Stimulated activated CD4-positive, alpha-beta T cell treated with anti-CD3 and anti-CD28 coated beads, Interleukin-4, amount 100 ng/mL, for 24 hours (primary cell): ENCODE data around the gene NDUFAF8.

Experiments used
- DNase-seq: peaks from one replicate; pipeline ENCODE4 v3.0.0-alpha.2; 2020

Gene NDUFAF8

DNA sequence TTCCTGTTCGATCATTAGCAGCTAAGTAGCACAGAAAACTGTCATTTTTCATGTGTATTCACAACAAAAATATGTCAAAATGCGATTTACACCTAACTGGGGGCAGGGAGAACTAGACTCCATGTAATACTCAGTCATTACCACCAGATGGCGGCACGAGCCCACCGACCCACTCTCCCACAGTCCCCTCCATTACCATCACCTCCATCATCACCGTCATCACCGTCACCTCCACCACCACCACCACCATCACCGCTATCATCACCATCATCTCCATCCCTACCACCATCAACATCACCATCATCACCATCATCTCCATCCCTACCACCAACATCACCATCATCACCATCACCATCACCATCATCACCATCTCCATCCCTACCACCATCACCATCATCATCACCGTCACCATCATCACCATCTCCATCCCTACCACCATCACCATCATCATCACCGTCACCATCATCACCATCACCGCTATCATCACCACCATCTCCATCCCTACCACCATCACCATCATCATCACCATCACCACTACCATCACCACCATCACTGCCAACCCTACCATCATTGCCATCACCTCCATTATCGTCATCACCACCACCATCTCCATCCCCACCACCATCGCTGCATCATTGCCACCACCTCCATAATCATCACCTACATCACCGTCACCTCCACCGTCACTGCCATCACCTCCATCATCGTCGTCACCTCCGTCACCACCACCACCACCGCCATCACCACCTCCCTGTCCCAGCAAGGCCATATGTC is 14.4 kb downstream of the NDUFAF8 start:
- DNase-seq = peak; percentile 66

DNA sequence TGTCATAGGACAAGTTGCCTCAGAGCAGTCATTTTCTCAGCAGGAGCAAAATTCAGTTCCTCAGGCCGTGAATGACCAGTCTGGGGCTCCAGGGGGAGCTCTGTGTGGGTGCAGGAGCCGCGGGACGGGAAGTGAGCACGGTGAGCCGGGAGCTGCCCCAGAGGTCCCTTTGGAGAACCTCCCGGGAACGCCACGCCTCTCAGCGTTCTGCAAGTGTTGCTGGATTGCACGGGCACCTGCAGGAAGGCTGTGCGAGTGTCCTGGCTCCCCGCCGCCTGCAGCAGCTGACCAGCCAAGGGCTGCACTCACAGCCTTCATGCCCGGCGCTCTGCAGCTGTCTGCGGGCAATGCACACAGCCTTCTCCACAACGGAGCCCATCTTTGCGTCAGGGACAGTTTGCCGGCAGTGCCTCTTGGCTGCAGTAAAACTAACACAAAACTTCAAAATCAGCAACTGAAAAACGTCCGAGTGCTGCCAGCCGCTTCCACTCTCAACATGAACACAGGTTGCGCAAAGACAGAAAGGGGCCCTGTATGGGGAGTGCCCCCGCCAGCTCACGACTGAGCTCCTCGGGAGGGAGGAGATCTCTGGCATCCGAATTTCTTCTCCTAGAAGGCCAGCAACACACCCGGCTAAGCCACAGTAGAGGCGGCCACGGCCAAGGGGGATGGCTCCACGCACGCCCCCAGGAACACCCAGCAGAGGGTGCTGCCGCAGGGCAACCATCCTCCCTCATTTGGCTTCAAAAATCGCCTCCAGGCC is 16.0 kb downstream of the NDUFAF8 start:
- DNase-seq = no peak

DNA sequence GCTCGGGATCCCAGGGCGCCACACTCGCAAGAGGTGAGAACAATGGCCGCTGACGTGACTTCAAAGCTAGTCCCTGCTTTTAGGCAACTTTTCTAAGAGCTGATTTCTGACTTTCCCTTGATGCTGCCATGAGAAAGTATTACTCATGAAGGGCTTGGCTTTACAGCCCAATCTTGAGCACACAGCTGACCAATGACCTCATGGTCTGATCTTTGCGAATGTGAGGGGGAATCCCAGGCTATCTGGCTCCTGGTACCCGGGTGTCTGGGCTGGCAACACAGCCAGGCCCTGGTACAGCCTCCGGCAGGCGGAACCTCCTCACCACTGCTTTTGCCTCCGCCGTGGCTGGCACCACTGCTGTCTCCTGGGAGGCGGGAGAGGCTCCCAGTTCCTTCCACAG is 17.5 kb downstream of the NDUFAF8 start:
- DNase-seq = no peak

DNA sequence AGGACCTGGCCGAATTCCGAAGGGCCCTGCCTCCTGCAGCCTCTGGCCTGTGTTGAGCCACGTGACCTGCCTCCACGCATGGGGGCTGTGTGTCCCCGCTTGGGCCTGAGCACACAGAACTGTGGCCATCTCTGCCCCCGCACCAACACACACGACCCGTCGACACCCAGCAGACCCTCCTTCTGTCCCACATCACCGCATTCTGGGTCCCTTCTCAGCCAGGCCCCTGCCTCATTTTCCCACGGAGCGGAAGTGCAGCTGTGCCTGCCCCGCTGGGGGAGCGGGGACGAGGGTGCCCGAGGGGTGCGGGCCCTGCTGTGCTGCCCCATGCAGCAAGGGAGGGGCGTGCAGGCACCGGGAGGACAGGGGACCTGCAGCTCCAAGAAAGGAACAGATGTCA is 18.4 kb downstream of the NDUFAF8 start:
- no peak for DNase-seq

DNA sequence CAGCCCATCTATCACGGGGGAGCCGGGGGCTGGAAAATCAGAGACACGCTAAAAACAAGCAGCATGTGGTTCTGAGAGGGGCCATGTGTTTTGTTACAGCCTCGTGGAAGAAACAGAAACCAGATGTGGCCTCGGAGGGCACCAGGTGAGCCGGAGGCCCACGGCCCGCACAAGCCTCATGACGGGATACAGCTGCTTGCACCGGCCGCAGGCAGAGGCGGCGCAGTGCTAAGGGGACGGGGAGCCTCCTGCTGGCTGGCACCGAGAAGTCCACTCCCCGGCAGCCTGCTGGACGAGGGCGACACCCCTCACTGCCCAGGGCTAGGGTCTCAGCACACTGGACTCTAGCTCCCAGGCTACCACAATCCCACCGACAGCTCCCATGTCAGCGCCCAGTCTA is 19.2 kb downstream of the NDUFAF8 start:
- DNase-seq = no peak

DNA sequence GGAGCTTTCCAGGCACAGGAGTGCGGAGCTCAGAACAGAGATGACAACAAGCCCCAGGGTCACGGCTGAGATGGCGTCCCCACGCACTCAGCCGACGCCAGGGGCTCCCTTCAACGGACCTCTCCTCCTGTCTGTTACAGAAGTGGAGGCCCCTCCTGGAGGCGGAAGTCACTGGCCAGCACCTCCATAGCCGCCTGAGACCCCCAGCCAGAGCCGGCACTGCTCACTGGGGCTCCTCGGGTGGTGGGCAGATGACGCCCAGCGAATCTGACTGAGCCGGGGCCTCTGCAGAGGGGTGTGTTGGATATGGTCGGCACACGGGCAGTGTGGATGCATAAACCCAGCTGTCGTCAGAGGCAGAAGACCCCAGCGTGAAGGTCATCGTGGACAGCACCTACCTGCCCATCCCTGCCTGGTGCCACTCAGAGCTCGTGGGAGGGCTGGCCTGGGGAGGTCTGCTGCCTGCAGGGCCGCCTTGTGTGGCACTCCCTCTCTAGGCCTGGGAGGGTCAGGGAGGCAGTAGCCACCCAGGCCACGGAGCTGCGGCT is 20.0 kb downstream of the NDUFAF8 start:
- no peak for DNase-seq

DNA sequence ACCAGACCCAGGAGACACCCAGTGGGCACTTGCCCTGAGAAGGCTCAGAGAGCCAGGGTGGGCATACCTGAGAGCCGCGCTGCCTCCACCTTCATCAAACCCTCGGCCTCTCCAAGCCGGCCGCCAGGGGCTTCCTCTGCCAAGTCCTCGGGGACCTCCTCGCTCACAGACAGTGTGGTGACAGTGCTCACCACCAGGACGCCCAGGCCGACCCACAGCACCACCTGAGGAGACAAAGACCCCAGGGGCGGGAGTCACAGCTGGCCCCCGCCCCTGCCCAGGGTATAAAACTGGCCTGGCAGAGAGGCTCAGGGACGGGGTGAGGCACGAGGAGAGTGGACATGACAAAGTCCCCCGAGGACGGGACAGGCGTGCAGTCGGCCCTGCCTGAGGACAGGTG is 21.1 kb downstream of the NDUFAF8 start:
- DNase-seq = no peak

DNA sequence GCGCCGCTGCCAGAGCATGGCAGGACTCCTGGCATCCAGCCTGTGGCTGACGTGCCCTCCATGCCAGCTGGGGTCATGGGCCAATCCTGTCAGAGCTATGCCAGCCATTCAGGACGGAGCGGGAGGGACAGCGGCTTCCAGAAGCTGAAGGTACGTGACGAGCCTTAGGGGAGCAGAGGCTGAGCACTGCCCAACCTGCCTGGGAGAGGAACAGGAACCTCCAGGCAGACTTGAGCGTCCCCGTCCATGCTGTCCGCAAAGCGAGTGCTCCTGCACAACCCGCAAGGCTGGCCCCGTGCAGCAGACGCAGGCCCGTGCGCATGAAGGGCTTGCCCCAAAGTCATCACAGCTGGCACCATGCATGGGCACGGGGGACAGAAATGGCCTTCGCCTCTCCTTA is 21.5 kb downstream of the NDUFAF8 start:
- DNase-seq = no peak

DNA sequence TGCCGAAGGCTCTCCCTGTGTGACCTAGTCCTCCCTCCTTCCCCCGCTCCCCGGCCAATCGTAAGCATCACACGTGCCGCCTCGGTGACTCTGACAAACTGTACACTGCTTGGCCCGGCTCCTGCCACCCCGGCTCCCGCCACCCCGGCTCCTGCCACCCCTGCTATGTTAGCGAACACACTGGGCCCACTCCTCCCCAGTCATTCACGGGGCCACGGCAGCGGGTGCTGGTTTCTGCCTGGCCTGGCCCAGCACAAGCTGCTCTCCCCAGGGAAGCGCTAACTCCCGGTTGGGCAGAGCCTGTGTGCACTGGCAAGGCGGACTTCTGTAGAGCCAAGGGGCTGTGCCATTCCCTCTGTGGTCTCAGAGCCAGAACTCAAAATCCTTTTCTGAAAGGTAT is 22.0 kb downstream of the NDUFAF8 start:
- no peak for DNase-seq

DNA sequence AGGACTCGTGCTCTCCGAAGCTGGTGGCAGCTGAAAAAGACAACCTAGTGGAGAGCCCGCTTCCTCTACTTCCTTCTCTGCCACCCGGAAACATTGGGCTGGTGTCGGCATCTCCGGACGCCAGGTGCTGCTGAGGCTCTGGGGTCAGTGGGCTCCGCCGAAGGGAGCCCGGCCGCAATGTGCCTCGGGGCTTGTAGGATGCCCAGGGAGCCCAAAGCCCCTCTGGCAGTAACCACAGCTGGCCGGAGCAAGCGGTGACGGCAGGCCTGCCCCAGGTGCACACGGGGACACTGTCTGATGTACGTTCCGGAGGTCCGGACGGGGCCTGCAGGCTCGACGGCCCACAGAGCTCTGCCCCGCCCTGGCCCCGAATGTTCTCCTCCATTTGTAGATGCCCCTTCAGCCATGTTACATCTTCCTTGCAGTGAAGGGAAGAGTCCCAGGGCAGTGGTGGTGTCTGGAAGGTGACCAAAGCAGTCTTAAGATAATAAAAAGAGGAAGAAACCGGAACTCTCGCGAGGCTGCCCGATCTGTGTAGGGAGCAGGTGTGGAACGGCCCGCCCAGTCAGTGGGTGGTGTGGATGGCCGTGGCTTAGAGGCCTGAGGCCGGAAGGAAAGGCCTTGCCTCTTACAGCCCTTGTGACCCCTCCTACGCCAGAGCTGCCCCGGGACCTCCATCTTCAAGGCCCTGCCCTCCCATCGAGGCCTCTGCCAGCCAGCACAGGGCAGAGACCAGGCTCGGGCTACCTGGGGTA is 22.6 kb downstream of the NDUFAF8 start:
- no peak for DNase-seq

DNA sequence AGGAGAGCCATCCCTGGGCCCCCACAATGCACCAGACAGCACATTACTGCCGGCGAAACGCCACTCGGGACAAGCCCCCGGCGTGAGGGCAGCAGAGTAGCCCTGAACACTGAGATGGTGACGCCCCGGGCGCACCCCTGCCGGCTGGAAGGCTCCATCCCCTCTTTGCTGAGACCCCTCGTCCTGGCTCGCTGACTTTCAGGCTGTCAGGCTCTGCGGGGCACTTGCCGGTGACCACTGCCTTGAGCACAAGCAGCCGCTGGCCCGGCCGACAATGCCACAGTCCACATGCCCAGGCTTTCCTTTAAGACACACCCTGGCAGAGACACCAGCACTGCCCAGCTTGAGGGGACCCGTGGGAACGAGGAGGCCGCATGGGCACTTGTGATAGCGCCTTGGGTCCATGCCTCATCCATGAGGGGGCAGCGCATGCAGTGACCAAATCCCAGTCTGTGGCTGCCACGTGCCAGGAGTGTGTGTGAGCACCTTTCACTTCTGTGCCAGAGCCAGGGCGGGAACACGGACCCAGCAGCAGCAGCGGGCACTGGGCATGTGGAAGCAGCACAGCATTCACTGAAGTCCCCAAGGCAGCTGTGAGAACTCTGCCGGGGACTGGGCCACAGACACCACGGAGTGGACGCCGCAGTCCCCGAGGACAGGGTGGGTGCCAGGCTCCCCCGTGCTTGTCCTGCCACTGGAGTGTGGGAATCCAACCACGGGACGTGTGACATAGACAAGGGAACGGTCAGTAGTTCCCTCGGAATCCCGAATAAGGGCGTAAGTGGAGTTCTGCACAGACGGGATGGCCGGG is 24.5 kb downstream of the NDUFAF8 start:
- DNase-seq = no peak

DNA sequence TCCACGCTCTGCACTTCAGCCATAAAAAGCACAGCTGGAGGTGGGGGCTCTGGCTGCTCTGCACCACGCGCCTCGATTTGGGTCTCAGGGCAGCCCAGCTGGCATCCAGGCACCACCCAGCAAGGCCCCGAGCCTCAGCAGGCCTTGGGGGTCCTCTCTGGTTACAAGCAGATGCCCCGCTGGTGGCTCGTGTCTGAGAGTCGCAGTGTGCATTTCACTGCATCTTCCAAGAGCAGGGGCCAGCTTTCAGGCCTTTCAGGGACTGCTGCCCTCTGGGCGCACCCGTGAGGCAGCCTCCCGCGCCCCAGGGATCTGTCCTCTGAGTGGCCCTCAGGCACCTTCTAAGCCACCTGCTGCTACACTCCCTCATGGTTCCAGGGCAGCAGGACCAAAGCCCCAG is 25.5 kb downstream of the NDUFAF8 start:
- DNase-seq = no peak

DNA sequence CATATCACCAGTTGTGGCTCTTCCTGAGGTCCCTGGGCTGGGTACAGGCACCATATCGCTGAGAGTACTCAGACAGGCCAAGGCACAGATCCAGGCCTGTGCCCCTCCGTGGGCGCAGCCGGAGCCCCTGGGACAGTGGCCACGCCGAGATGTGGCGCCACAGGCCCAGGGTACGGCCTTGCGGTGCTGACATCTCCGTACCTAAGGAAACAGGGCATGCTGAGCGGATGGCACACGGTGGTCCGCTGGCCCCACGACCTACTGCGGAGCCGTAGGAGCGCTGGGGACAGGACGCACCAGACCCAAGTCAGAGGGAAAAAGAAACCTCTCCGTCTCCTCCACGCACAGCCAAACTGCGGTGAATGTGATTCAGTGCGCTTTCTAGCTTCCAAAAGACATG is 26.5 kb downstream of the NDUFAF8 start:
- DNase-seq = no peak

DNA sequence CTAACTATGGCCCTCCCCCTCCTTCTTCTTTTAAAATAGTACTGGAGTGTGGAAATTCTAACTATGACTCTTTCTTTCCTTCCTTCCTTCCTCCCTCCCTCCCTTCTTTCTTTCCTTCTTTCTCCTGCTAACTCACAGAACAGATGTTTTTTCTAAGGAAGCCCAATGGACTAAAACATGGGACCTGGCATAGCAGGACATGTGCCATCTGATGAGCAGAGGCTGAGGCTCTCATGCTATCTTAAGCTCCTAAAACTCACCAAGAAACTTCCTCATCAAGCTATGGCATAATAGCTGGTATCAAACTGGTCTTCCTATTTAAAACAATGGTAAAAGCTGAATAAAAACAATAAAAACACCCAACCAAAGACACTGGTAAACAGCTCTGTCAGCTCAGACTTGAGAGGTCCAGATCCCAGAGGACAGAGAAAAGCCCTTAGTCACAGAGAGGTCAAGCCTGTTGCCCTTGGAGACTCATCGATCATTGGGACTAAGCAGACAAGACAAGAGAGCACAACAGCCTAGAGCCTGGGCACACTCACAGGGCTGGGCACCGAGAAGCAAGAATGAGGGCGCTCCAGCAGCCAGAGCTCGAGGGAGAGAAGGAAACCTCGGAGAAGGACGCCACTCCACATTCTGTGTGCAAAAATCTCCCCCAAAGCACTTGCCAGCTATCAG is 28.4 kb downstream of the NDUFAF8 start:
- DNase-seq = no peak

DNA sequence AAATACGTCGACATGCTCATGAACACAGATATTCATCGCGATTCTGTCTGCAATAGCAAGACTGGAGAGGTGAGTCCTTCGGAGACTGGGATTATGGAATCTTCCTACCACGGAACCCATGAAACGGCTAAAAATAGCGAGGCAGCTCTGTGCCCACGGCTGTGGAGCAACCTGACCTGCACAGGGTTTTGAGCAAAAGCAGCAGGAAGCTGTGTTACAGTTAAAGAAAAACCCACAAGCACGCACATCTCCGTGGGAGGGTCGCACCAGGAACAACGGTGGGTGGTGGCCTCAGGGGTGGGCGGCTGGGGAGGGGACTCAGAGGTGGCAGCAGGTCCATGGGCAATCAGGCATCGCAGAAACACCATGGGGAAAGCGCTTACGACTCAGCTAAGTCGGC is 31.2 kb downstream of the NDUFAF8 start:
- no peak for DNase-seq

DNA sequence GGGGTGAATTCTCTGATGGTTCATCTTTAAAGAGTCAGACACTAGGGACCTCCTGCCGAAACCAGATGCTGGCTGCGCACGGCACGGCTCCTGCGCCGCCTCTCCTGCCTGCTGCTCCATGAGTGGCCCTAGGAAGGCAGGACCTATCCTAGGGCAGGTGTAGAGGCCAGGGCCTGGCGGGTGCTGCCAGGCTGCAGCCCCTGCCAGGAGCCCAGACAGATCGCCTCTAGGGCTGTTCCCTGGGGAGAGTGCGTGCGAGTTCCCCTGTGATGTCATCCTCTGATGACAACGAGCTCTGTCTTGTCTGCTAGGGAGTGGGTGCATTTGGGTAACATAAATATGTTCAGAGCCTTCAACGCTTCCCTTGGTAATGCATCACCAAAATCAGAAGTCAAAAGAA is 32.1 kb downstream of the NDUFAF8 start:
- no peak for DNase-seq

DNA sequence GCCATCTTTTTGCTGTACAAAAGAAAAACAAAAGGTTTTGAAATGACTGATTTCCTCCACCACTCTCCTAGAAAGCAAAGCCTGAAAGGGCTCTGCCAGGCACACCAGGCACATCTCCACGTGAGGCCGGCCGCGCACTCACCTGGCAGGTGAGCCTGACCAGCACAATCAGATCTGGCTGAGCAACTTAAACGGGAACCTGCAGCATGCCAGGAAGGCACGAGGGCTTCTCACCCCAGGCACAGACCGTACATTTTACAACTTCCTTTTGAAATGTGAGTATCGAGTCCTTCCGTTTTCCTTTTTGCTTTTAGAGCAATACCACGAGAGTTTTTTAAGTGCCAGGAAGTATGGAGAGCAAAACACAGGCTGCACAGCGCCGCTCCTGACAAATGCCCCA is 33.5 kb downstream of the NDUFAF8 start:
- no peak for DNase-seq

DNA sequence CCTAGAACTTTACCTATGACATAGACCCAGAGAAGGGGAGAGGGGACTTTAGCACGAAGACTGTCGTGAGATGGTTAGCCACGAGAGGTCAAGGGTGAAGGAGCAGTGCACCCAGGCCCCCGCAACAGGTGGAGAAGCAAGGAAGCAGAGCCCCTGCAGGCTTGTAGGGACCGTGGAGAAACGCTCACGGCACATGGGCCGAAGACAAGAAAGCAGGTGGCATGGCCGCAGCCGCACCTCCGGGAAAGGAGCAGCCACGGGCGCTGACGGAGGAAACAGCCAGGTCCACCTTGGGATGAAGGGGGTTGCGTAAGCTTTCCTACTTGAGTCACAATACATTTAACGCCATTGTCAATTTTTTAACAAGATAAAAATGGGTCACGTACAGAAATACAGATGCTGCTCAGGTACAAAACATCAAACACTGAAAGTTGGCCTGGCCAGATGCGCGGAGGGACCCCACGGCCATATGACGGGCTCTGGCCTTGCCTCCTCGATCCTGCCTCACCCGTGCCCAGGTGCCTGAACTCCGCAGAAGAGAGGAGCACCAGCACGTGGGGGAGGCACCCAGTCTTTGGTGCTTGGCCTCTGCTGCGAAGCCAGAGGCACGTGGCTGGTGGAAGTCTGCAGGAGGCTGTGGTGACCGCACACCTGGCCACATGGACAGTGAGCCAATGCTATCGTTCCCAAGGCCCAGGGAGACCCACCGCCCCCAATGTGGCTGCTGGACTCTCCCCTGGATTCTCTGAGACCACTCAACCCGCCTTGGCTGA is 34.8 kb downstream of the NDUFAF8 start:
- DNase-seq = no peak

DNA sequence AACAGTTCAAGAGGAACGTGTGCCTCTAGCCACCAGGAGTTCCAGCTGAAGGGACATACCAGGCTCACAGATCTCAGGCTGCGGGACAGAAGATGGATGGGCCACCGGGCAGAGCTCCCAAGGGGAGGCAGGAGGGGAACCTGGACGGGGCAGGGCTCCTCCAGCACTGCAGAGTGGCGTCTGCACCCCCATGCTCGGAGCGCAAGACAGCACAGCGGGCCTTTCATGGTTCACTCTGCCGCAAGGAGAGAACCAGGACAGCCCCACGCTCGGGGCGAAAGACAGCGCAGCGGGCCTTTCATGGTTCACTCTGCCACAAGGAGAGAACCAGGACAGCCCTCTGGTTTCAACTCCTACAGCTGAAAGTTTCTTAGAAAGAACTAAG is 35.3 kb downstream of the NDUFAF8 start:
- DNase-seq = no peak

DNA sequence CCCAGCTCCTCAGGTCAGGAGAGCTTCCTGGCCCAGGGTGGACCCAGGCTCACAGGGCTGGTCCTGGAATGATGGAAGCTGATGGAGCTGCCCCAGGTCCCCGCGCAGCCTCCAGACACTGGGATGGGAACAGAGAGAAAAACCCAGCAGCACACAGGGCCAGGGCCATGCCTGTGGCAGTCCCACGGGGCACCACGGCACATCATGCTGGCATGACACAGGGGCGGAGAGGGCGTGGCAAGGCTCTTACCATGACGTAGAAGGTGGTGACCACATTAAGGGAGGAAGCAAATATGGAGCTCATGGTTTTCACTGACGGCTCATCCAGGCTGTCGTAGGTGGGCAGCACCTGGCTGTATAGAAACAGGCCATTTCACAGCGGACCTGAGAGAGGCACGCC is 37.7 kb downstream of the NDUFAF8 start:
- no peak for DNase-seq

DNA sequence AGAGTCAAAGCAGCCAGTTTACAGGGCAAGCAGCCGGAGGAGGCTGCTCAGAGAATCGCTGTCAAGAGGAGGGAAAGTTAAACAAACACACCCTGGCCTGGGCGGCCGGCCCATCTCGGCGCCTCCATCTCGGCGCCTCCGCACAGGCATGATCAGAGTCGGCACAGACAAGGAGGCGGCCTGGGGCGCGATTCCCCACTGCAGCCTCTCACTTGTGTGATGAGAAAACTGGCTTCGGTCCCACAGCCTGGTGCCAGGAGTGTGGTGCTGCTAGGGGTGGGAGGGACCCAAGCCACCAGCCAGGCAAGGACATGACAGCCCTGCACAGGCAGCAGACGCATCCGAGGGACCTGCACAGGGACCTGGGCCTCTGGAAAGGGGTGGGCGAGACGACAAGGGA is 38.3 kb downstream of the NDUFAF8 start:
- DNase-seq = no peak
